Measurements from ENCODE around the gene ETV3L.
"Not testable (repeated sequence)": the region's sequence is repeated elsewhere in the genome, so short reads cannot be mapped to it uniquely, and the experiment has no call there.

The ETV3L gene

DNA sequence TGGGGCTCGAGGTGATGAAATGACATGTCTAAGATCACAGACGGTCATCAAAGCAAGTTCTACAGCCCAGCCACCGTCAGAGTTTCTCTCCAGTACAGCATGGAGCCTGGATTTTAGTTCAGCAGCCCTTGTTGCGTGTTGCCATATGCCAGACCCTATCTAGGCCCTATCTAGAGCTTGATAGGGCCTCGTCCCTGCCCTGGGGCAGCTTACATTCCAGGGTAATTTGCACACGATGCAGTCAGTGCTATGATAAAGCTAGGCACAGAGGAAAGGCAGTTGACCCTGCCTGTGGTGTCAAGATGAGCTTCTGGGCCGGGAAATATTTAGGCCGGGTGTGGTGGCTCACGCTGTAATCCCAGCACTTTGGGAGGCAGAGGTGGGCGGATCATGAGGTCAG, 18.9 kb downstream of the ETV3L start:
- DNase-seq (ENCODE audit: low read depth in 2 of 2, low spot score in 1 of 2) = no peak

DNA sequence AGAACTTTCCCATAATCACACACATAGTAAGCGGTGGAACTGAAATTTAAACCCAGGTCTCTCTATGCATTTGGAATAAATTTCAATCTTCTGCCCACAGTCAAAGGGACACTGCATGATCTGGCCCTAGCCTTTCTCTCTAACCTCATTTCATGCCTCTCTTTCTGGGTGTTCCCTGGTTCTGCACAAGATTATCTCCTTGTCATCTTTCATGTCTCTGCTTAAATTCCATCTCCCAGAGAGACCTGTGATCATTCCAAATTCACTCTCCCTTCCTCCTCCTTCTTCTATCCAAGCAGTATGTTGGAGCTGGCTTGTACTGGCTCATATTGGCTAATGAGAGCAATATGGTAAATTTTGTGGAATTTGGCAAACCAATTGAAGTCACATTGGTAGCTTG, 22.2 kb downstream of the ETV3L start:
- no peak for DNase-seq (ENCODE audit: low read depth in 2 of 2, low spot score in 1 of 2)

GRCh38 chr1:157073944-157074685, 25.5 kb downstream of the ETV3L start:
- DNase-seq (ENCODE audit: low read depth in 2 of 2, low spot score in 1 of 2) = no peak

GRCh38 chr1:157069601-157070000, 30.0 kb downstream of the ETV3L start:
- no peak for DNase-seq (ENCODE audit: low read depth in 2 of 2, low spot score in 1 of 2)

DNA sequence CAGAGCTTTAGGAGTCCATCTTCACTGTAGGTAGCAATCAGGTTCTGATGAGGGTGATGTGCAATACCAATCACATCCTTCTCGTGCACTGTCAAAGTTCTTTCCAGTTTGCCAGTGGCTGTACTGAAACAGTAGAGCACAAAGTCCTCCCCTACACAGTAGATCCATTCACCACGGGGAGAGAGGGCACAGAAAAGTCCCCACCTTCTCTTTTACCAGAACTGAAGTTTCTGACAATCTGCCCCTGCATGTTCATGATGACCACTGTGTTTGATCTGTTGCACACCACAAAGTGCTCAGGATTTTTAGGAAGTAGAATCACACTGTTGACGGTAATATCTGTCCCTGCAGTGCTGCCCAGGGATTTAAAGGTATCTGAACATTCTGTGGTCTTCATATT, 40.4 kb downstream of the ETV3L start:
- DNase-seq (ENCODE audit: low read depth in 2 of 2, low spot score in 1 of 2) = not testable (repeated sequence)

DNA sequence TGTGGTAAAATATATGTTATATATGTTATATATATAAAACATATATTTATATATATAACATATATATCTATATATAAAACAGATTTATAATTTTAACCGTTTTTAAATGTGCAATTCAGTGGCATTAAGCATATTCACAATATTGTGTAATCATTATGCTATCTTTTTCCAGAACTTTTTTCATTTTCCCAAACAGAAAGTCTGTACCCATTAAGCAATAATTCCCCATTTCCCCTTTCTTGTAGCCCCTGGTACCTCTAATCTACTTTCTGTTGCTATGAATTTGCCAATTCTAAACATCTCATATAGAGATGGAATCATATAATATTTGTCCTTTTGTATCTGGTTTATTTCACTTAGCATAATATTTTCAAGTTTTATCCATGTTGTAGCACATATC, 43.3 kb downstream of the ETV3L start:
- no peak for DNase-seq (ENCODE audit: low read depth in 2 of 2, low spot score in 1 of 2)

DNA sequence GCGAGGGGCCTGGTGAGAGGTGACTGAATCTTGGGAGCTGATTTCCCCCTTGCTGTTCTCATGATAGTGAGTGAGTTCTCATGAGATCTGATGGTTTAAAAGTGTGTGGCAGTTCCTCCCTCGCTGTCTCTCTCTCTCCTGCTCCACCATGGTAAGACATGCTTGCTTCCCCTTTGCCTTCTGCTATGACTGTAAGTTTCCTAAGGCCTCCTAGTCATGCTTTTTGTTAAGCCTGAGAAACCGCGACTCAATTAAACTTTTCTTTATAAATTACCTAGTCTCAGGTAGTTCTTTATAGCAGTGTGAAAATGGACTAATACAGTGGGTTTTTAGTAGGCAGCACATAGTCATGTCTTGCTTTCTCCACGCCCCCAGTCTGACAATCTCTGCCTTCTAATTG, 43.9 kb downstream of the ETV3L start:
- DNase-seq (ENCODE audit: low read depth in 2 of 2, low spot score in 1 of 2) = not testable (repeated sequence)

DNA sequence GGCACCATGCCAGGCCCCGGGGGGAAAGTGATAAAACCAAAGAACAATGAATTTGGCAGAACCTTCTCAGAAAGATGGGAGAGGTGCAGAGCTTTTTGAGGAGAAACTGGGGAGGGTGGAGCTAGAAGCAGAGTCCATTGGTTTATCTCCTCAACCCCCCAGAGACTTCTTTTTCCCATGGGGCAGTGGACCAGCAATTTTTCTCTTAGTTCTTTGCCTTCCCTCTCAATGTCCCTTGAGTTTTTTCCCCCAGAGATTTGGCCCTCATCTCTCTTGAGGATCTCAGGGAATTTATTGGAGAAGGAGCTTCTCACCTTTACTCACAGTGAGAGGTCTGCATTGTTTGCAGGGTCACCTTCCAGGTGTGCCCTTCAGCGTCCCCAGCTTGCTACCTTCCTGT, 48.8 kb downstream of the ETV3L start:
- no peak for DNase-seq (ENCODE audit: low read depth in 2 of 2, low spot score in 1 of 2)

DNA sequence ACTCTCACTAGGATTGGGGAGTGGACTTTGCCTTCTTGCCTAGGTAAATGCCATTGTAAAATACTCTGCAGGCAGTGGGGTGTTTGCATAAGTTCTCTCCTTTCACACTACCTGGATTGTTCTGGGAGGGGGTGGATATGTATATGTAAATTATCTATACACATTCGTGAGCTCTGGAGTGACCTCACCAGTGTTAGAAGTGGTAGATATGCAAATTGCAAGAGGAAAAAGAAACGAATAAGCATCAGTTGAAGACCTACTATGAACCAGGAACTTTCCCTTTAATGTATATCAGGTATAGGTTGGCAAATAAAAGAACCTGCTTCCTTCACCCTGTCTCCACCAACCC, 52.6 kb downstream of the ETV3L start:
- DNase-seq (ENCODE audit: low read depth in 2 of 2, low spot score in 1 of 2) = no peak

DNA sequence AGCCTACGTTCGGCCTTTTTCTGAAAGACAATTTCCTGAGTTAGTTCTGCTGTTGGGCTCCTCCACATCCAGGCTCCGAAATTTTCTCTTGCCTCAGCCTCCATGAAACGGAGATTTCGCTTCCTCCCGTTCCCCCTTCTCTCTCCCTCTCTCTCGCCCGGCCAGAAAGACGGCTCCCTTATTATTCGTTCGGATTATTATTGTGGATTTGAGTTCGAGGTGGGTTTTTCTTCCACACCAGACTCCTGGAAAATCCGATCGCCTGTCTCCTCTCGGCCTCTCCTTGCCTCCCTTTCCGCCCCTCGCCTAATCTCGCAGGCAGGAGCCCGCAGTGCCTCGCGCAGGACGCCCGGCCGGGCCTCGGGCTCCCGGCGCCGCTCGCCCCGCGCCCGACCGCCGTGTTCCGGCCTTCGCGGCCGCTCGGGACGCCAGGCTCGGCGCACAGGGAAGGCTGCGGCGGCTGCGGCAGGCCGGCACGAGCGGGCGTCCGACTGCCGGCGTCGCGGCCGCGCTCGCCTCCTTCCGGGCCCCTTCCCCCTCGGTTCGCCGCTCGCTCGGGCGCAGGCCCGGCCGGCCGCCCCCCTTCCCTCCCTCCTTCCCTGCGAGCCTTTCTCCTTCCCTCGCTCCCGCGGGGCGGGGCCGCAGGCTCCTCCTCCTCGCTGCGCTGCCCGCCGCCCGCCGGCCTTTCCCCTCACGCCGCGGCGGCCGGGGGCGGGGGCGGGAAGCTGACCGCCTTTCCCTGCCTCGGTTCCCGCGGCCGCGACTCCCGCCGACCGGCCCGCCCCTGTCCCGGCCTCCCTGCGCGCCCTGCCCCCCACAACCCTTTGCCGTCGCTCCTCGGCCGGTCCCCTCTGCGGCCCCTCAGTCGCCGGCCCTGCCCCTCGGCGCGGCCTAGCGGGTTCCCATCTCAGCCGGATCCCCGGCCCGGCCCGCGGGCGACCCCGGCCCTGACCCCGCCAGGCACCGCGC, 54.1 kb downstream of the ETV3L start, which contains the start of gene ARHGEF11:
TSS of gene ARHGEF11 (minus strand) at position 493 of the 969 bp plus-strand sequence. CDS start 1,412 bp downstream, outside the sequence.
- no peak for DNase-seq (ENCODE audit: low read depth in 2 of 2, low spot score in 1 of 2)

DNA sequence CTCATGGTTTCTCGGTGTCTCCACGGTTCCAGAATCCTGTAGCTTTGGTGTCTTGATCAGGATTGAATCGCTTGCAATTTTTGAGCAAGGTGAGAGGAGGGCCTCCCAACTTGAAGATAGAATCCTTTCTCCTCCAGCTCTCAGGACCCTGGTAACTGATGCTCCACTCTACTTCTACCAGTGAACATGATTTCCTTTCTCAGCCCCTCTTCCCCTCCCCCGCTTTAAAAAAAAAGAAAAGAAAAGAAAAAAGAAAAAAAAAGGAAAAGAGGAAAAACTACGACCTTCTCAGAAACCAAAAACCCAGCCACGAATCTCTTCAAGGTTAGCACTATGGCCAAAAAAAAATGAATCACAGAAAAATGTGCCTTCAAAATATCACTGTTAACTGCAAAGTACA, 55.3 kb downstream of the ETV3L start:
- DNase-seq (ENCODE audit: low read depth in 2 of 2, low spot score in 1 of 2) = no peak

- no peak for DNase-seq (ENCODE audit: low read depth in 2 of 2, low spot score in 1 of 2)
Observed at GRCh38 chr1:157043685-157044084, 55.9 kb downstream of the ETV3L start.

DNA sequence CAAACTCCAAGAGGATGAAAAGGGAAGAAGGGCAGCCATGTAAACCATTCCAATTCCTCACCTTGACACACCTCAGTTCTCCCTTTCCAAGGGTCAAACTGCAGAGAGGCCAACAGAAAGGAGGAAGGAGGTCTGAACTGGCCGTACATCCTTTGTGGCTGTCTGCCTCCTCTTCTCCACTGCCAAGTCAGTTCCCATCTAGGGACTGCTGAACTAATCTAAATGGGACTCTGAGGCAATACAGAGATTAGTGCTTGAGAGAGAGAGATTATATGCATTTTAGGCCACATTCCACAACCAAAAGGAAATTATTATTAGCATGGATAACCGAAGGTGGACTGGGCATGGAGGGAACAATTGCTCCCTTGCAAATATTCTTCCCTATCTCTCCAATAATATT, 56.8 kb downstream of the ETV3L start:
- no peak for DNase-seq (ENCODE audit: low read depth in 2 of 2, low spot score in 1 of 2)

Data from stimulated activated CD8-positive, alpha-beta memory T cell treated with anti-CD3 and anti-CD28 coated beads, Interleukin-4, amount 100 ng/mL, for 4 hours (primary cell).